CD4-positive, alpha-beta T cell treated with Interleukin-4 for 1 hour (primary cell): ENCODE data around the gene CARM1.
"Not testable (repeated sequence)": the region's sequence is repeated elsewhere in the genome, so short reads cannot be mapped to it uniquely, and the experiment has no call there.

Source experiments
- DNase-seq, 2 donors: peaks; one replicate each; pipeline ENCODE4 v3.0.0-alpha.2; 2020 to 2022

The CARM1 gene

GRCh38 chr19:10935371-10936059 lies 64.2 kb downstream of the CARM1 start:
- no peak for DNase-seq

- DNase-seq: peak; percentile 29 to 67
Observed at GRCh38 chr19:10936661-10937084, 65.3 kb downstream of the CARM1 start.

GRCh38 chr19:10941649-10942048 lies 70.3 kb downstream of the CARM1 start:
- not testable (repeated sequence) for DNase-seq

- not testable (repeated sequence) for DNase-seq
Observed at GRCh38 chr19:10943412-10943811, 72.1 kb downstream of the CARM1 start.

- DNase-seq: no peak
Observed at GRCh38 chr19:10945264-10945663, 73.9 kb downstream of the CARM1 start.

GRCh38 chr19:10946958-10947657 lies 75.8 kb downstream of the CARM1 start:
- DNase-seq: no peak

- no peak for DNase-seq
Observed at GRCh38 chr19:10952809-10953208, 81.5 kb downstream of the CARM1 start.

- not testable (repeated sequence) for DNase-seq
Observed at GRCh38 chr19:10959277-10959968, 88.1 kb downstream of the CARM1 start.

GRCh38 chr19:10960314-10961072 lies 89.1 kb downstream of the CARM1 start, which contains the start of gene SMARCA4:
SMARCA4 (plus strand) TSS chr19:10961030; CDS start chr19:10984152, 23,122 bp downstream.
- DNase-seq: peak; percentile 97

- peak in 1 of 2 donors; percentile 26 for DNase-seq
Observed at GRCh38 chr19:10961073-10961860, 89.9 kb downstream of the CARM1 start.

- DNase-seq: no peak
Observed at GRCh38 chr19:10962863-10963262, 91.5 kb downstream of the CARM1 start.

GRCh38 chr19:10963865-10964264 lies 92.5 kb downstream of the CARM1 start:
- DNase-seq: no peak

- no peak for DNase-seq
Observed at GRCh38 chr19:10964903-10965302, 93.5 kb downstream of the CARM1 start.

GRCh38 chr19:10965398-10965797 lies 94.0 kb downstream of the CARM1 start:
- DNase-seq: no peak

- no peak for DNase-seq
Observed at GRCh38 chr19:10966809-10967208, 95.5 kb downstream of the CARM1 start.

GRCh38 chr19:10968527-10969135 lies 97.3 kb downstream of the CARM1 start:
- DNase-seq: no peak

- DNase-seq: no peak
Observed at GRCh38 chr19:10971107-10971726, 99.9 kb downstream of the CARM1 start.
